Activated CD8-positive, alpha-beta memory T cell treated with anti-CD3 and anti-CD28 coated beads for 48 hours (primary cell): ENCODE data around the gene RFX2.
"Not testable (repeated sequence)": the region's sequence is repeated elsewhere in the genome, so short reads cannot be mapped to it uniquely, and the experiment has no call there.

Experiments used
- DNase-seq, 3 experiments: peaks; one replicate each; pipeline ENCODE4 v3.0.0-alpha.2; 2020; ENCODE audit warnings: low read depth in 2 of 3, low spot score in 2 of 3

Gene RFX2

GRCh38 chr19:6110360-6110977 is at the start of gene RFX2:
Gene RFX2 (minus strand): TSS chr19:6110500. CDS start chr19:6047496, 63,004 bp downstream.
- peak; percentile 94 to 98 (median 95) for DNase-seq

GRCh38 chr19:6156033-6156432 is 45.7 kb upstream of the RFX2 start:
- no peak for DNase-seq

DNA sequence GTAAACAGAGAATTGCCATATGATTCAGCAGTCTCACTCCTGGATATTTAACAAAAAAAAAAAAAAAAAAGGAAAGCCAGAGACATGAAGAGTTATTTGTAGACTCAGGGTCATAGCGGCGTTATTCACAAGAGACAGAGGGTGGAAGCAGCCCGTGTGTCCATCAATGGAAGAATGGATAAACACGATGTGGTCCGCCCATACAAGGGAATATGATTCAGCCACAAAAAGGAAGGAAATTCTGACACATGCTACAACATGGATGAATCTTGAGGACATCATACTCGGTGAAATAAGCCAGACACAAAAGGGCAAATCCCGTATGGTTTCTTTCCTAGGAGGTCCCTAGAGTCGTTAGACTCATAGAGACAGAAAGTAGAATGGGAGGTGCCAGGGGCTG is 40.0 kb upstream of the RFX2 start:
- no peak for DNase-seq

- no peak for DNase-seq
These were observed 30.9 kb upstream of the RFX2 start for GRCh38 chr19:6141217-6141616.

- no peak for DNase-seq
These were observed 28.2 kb upstream of the RFX2 start for GRCh38 chr19:6138511-6138910.

GRCh38 chr19:6138066-6138465 is 27.8 kb upstream of the RFX2 start:
- DNase-seq, result no peak

GRCh38 chr19:6133231-6133630 is 22.9 kb upstream of the RFX2 start:
- DNase-seq, result no peak

GRCh38 chr19:6132482-6132881 is 22.2 kb upstream of the RFX2 start:
- DNase-seq, result no peak

DNA sequence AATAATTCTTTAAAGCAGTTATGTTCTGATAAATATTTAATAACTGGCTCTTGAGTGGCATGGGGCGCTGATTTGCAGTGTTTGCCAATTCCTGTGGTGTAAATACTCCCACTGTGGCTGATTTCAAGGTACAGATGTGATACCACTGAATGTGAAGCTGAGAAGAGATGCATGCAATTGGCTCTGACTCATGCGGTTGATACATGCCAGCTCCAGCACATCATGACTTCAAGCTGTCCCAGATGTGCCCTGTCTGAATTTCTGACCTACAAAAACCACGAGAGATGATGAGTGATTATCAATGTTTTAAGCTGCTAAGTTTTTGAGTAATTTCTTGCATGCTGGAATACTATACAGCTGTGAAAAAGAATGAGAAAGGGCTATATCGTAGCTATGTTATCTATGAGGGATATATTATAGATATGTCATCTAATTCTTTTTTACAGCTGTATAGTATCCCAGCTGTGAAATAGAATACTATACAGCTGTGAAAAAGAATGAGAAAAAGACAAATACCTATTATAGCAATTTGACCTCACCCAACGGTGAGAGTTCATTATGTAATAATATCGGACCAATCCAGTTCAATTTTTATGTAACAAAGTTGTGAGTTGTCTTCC is 17.5 kb upstream of the RFX2 start:
- no peak for DNase-seq

DNA sequence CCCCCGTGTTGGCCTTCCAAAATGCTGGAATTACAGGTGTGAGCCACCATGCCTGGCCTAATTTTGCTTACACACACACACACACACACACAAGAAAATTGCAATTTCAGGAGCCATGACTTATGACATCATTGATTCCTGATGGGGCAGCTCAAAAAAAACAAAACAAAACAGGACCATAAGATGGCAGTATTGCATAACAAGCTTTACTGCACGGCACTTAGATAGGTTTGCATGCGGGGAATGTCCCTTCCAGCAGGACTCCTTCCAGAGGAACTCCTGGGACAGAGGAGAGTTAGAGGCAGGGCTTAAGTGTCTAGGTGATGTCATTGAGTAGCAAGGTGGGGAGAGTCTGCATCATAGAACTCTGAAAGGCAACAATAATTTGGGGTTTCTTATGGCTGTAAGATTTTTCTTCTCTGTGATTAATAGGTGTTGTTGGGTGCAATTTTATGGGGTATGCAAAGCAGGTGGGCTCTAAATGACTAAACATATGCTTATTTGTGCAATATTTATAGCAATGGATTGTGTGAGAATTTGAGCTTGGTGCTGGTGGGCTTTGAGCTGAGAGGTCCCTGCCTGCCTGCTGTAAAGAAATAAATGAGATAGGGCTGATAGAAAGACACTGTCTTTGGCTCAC is 16.2 kb upstream of the RFX2 start:
- no peak for DNase-seq

- DNase-seq, result peak in 2 of 3 experiments; percentile 15 to 19
These were observed 15.3 kb upstream of the RFX2 start for GRCh38 chr19:6125571-6125989.

GRCh38 chr19:6119031-6119430 is 8.7 kb upstream of the RFX2 start:
- no peak for DNase-seq

DNA sequence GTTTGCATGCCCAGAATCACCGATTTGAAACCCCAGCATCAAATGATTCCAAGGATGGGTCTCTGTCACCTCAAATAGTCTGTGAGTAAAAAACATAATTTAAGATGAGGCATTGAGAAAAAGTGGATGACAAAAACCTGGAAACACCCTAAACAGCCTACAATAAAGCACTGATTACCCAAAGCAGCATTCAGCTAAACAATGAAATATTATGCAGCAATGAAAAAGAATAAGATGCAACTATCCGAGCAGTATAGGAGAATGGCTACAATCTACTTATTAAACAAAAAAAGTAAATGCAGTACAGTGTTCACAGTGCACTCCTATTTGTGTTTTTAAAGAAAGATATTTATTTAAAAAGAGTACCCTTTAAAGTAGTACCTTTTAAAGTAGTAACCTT is 7.7 kb upstream of the RFX2 start:
- no peak for DNase-seq

- no peak for DNase-seq
These were observed 7.2 kb upstream of the RFX2 start for GRCh38 chr19:6117534-6117933.

- DNase-seq, result no peak
These were observed 6.6 kb upstream of the RFX2 start for GRCh38 chr19:6116749-6117430.

- no peak for DNase-seq
These were observed 5.7 kb upstream of the RFX2 start for GRCh38 chr19:6115992-6116391.

DNA sequence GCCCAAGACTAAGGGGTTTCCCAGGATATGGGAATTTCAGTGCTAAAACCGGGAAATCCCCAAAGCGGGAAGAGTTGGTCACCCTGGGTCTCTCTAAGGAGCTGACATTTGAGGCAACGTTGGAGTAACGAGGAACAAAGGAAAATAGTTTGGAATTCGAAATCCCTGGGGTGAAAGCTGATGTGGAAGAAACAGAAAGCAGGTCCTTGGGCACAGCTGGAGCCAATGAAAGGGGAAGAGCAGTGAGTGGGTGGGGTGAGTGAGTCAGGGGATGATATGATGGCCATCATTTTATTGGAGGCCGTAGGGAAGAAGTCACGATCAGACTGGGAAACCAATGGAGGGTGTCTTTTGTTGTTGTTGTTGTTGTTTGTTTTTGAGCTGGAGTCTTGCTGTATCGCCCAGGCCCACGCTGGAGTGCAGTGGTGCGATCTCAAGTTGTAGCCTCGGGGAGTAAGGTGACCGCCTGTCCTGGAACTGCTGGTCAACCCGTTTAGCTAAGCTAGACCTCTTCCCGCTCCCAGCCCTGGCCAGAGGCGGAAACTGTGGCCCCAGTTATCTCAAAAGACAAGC is 3.4 kb upstream of the RFX2 start:
- no peak for DNase-seq

GRCh38 chr19:6109947-6110346 is 353 bp downstream of the RFX2 start:
- DNase-seq, result no peak

GRCh38 chr19:6108721-6109633 is 1.3 kb downstream of the RFX2 start:
- DNase-seq, result peak in 1 of 3 experiments; percentile 20

- DNase-seq, result not testable (repeated sequence)
These were observed 3.5 kb downstream of the RFX2 start for GRCh38 chr19:6106643-6107294.
